Parathyroid adenoma (tissue), 2 donors: ENCODE data around the gene PLXNA2.

Experiments used
- H2AFZ ChIP-seq: fragments of 300-600 bp; sonication (generic); one replicate; pipeline ENCODE4 v1.7.0; 2017; ENCODE audit warnings: antibody characterized with exemption, mild to moderate bottlenecking
- H3K27ac ChIP-seq: fragments of 300-600 bp; sonication (generic); one replicate; pipeline ENCODE4 v1.7.0; 2017
- H3K27me3 ChIP-seq: fragments of 300-600 bp; sonication (generic); one replicate; pipeline ENCODE4 v1.7.0; 2017; ENCODE audit warnings: low read length; ENCODE audit not compliant: control insufficient read depth, insufficient read depth
- H3K36me3 ChIP-seq: fragments of 300-600 bp; sonication (generic); one replicate; pipeline ENCODE4 v1.7.0; 2017; ENCODE audit warnings: low read length; ENCODE audit not compliant: control insufficient read depth, insufficient read depth
- H3K4me1 ChIP-seq: fragments of 300-600 bp; sonication (generic); one replicate; pipeline ENCODE4 v1.7.0; 2017; ENCODE audit warnings: control low read depth
- H3K4me2 ChIP-seq: fragments of 300-600 bp; sonication (generic); one replicate; pipeline ENCODE4 v1.7.0; 2017; ENCODE audit warnings: low read length
- H3K4me3 ChIP-seq: fragments of 300-600 bp; sonication (generic); one replicate; pipeline ENCODE4 v1.7.0; 2017; ENCODE audit warnings: low read depth, low read length
- H3K79me2 ChIP-seq: fragments of 300-600 bp; sonication (generic); one replicate; pipeline ENCODE4 v1.7.0; 2017; ENCODE audit warnings: control low read depth
- H3K9ac ChIP-seq: fragments of 300-600 bp; sonication (generic); one replicate; pipeline ENCODE4 v1.7.0; 2017; ENCODE audit warnings: mild to moderate bottlenecking
- H3K9me3 ChIP-seq: fragments of 300-600 bp; sonication (generic); one replicate; pipeline ENCODE4 v1.7.0; 2017; ENCODE audit warnings: low read length; ENCODE audit not compliant: control insufficient read depth
- CTCF ChIP-seq: fragments of 300-600 bp; sonication (generic); IDR thresholded peaks from one replicate; pipeline ENCODE4 v1.7.0; 2017; ENCODE audit warnings: antibody characterized with exemption, mild to moderate bottlenecking
- donor health status: primary hyperparathyroidism.

Gene PLXNA2

GRCh38 chr1:208202333-208202995 is 41.7 kb downstream of the PLXNA2 start:
- H2AFZ ChIP-seq, result no peak overlapping the region
- H3K9me3 ChIP-seq, result no peaks in the 10 kb centered on the region
- H3K4me1 ChIP-seq, result peaks cover 11% of the 10 kb centered on the region
- H3K4me3 ChIP-seq, result no peak overlapping the region
- H3K27ac ChIP-seq, result peak overlapping the region; percentile 55
- H3K9ac ChIP-seq, result no peak overlapping the region
- TF ChIP-seq CTCF, result no peak
- H3K27me3 ChIP-seq, result no peaks in the 10 kb centered on the region
- no peaks in the 10 kb centered on the region for H3K36me3 ChIP-seq
- no peaks in the 10 kb centered on the region for H3K79me2 ChIP-seq
- H3K4me2 ChIP-seq, result no peak overlapping the region

GRCh38 chr1:208201229-208201628 is 43.0 kb downstream of the PLXNA2 start:
- Histone ChIP-seq H3K9ac (no peak overlapping the region), H3K4me3 (no peak overlapping the region), H3K79me2 (no peaks in the 10 kb centered on the region), H3K27me3 (no peaks in the 10 kb centered on the region), H3K36me3 (no peaks in the 10 kb centered on the region), H3K4me2 (no peak overlapping the region), H2AFZ (no peak overlapping the region), H3K27ac (no peak overlapping the region), H3K4me1 (peaks cover 8% of the 10 kb centered on the region), H3K9me3 (no peaks in the 10 kb centered on the region)
- TF ChIP-seq CTCF, result no peak

- H3K27me3 ChIP-seq, result no peaks in the 10 kb centered on the region
- no peak overlapping the region for H3K9ac ChIP-seq
- no peak for TF ChIP-seq CTCF
- no peaks in the 10 kb centered on the region for H3K36me3 ChIP-seq
- no peaks in the 10 kb centered on the region for H3K4me1 ChIP-seq
- no peak overlapping the region for H3K4me3 ChIP-seq
- H3K79me2 ChIP-seq, result no peaks in the 10 kb centered on the region
- no peak overlapping the region for H3K4me2 ChIP-seq
- no peak overlapping the region for H2AFZ ChIP-seq
- no peak overlapping the region for H3K27ac ChIP-seq
- no peaks in the 10 kb centered on the region for H3K9me3 ChIP-seq
Measured at GRCh38 chr1:208200116-208200515, 44.1 kb downstream of the PLXNA2 start.

- no peaks in the 10 kb centered on the region for H3K79me2 ChIP-seq
- H3K4me3 ChIP-seq, result no peak overlapping the region
- no peaks in the 10 kb centered on the region for H3K36me3 ChIP-seq
Measured at GRCh38 chr1:208198236-208198635, 45.9 kb downstream of the PLXNA2 start.

More at GRCh38 chr1:208198236-208198635, 45.9 kb downstream of the PLXNA2 start:
- no peaks in the 10 kb centered on the region for H3K9me3 ChIP-seq
- no peak overlapping the region for H2AFZ ChIP-seq
- no peak for TF ChIP-seq CTCF
- no peaks in the 10 kb centered on the region for H3K4me1 ChIP-seq
- H3K27me3 ChIP-seq, result no peaks in the 10 kb centered on the region
- H3K27ac ChIP-seq, result no peak overlapping the region
- H3K4me2 ChIP-seq, result no peak overlapping the region
- no peak overlapping the region for H3K9ac ChIP-seq
